Activated CD4-positive, alpha-beta T cell treated with anti-CD3 and anti-CD28 coated beads, Interleukin-2, amount 10 ng/mL, durations not matched to agents 7 days and 5 days (primary cell): ENCODE data around the gene PTMS. TPM values are rescaled to one million over a fixed set of nuclear protein-coding genes. Genes with fewer than 3 reads are reported as not detected.

Experiments
- CTCF ChIA-PET: fragments of 350-600 bp; sonication (Branson Sonifier 250); formaldehyde crosslinking; loops from one replicate; lab custom pipeline; 2021; ENCODE audit warnings: antibody characterized with exemption; lab: Charles Lee
- POLR2A ChIA-PET: fragments of 350-600 bp; sonication (Branson Sonifier 250); formaldehyde crosslinking; loops from one replicate; lab custom pipeline; 2021; ENCODE audit warnings: antibody characterized with exemption; lab: Charles Lee
- DNase-seq: peaks from one replicate; pipeline ENCODE4 v3.0.0-alpha.2; 2020
- H3K27ac Mint-ChIP-seq: one replicate; pipeline ENCODE4 v1.8.0; 2021; ENCODE audit warnings: mild to moderate bottlenecking, moderate library complexity, mixed read lengths
- H3K27me3 Mint-ChIP-seq: one replicate; pipeline ENCODE4 v1.8.0; 2021; ENCODE audit warnings: mixed read lengths
- H3K36me3 Mint-ChIP-seq: one replicate; pipeline ENCODE4 v1.8.0; 2021; ENCODE audit warnings: low read depth, mixed read lengths
- H3K4me1 Mint-ChIP-seq: one replicate; pipeline ENCODE4 v1.8.0; 2021; ENCODE audit warnings: mixed read lengths
- H3K4me3 Mint-ChIP-seq: one replicate; pipeline ENCODE4 v1.8.0; 2021; ENCODE audit warnings: mild to moderate bottlenecking, moderate library complexity, mixed read lengths
- H3K9me3 Mint-ChIP-seq: one replicate; pipeline ENCODE4 v1.8.0; 2021; ENCODE audit warnings: mixed read lengths
- total RNA-seq, 2 experiments: library from RNA; stranded (reverse); gene quantifications; one replicate each; pipeline ENCODE4 v1.2.3, GENCODE V29; 2021

The PTMS gene
- total RNA-seq, 2 experiments from 2014 or later: 16.4 to 25.6 TPM

DNA sequence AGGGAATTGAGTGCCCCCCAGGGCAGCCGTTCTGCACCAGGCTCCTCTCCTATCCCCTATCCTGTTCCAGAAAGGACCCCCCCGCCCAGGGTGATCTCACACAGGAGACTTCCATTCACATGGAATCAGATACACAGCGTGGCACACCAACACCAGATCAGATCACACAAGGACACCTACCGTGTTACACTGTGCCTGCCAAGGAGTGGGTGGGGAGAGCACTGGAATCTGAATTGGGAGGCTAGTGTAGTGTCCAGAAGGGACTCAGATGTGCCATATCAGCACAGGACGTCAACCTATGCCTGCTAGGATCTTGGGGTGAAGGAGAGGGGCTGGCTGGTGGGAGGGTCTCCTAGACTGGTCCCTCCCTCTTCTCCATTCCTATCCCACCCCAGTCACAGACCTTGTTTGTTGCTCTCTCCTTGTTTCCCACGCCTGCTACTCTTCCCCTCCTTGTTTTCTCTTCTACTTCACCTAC is 2.3 kb downstream of the PTMS start:
- ChIA-PET POLR2A (no interaction called here), CTCF (interaction anchor here (1.9 to 8.8 kb wide), 3 partner anchors 9 to 16 kb away, joined by 5 to 120 read pairs (median 77); partner anchors contain the start of gene MLF2)
- Mint-ChIP-seq H3K27me3 (peaks cover 40% of the 10 kb centered on the region), H3K9me3 (no peaks in the 10 kb centered on the region), H3K4me3 (no peak overlapping the region), H3K36me3 (peaks cover 3% of the 10 kb centered on the region), H3K27ac (no peak overlapping the region), H3K4me1 (peaks cover 65% of the 10 kb centered on the region)
- DNase-seq: no peak

DNA sequence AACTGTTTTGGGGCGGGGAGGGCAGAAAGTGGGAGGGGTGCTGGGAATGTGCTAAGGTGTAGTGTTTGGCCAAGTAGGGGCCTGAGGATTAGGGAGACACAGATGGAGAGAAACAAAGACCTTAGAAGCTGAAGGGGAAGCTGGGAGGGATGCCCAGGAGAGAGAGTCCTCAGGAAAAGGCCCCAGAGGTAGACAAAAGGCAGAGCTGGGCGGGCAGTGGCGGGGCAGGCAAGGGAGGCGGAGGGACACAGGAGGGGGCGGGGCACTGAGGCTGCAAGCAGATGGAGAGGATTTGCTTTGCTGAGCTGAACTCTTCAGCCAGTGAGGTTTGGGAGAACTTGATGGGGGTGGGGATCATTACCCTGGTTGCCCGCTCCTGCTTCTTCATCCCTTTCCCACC is 2.8 kb downstream of the PTMS start:
- no peak overlapping the region for H3K4me3 Mint-ChIP-seq
- DNase-seq: no peak
- peaks cover 67% of the 10 kb centered on the region for H3K4me1 Mint-ChIP-seq
- peaks cover 37% of the 10 kb centered on the region for H3K27me3 Mint-ChIP-seq
- CTCF ChIA-PET: interaction anchor here (0.5 to 8.8 kb wide), 7 partner anchors 9 to 153 kb away, joined by 3 to 120 read pairs (median 3); partner anchors contain the start of genes CD4 and MLF2
- no peak overlapping the region for H3K27ac Mint-ChIP-seq
- H3K9me3 Mint-ChIP-seq: no peaks in the 10 kb centered on the region
- POLR2A ChIA-PET: no interaction called here
- peaks cover 3% of the 10 kb centered on the region for H3K36me3 Mint-ChIP-seq

DNA sequence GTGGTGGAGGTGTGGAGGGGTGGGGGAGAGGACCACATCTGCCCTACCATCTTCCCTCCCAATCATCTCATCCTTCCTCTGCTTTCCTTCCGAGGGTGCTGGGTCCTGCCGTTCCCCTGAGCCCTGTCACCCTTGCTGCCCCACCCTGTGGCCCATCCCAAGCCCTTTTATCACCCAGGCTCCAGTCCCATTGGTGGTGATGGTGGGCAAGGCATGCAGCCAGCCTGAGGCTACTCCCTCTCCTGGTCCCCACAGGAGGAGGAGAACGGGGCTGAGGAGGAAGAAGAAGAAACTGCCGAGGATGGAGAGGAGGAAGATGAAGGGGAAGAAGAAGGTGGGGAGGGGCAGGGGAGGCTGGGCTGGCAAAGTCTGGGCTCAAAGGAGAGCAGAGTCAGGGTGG is 3.5 kb downstream of the PTMS start:
- Mint-ChIP-seq H3K4me1 (peaks cover 67% of the 10 kb centered on the region), H3K27me3 (peaks cover 34% of the 10 kb centered on the region), H3K27ac (no peak overlapping the region), H3K4me3 (no peak overlapping the region), H3K36me3 (peaks cover 3% of the 10 kb centered on the region), H3K9me3 (no peaks in the 10 kb centered on the region)
- no peak for DNase-seq
- CTCF ChIA-PET: interaction anchor here (0.5 to 8.8 kb wide), 10 partner anchors 10 to 180 kb away, joined by 3 to 120 read pairs (median 4); partner anchors contain the start of genes CD4 and MLF2
- POLR2A ChIA-PET: no interaction called here

- Mint-ChIP-seq H3K27ac (no peak overlapping the region), H3K9me3 (no peaks in the 10 kb centered on the region), H3K27me3 (peaks cover 32% of the 10 kb centered on the region), H3K4me3 (no peak overlapping the region), H3K4me1 (peaks cover 69% of the 10 kb centered on the region), H3K36me3 (peaks cover 2% of the 10 kb centered on the region)
- ChIA-PET CTCF (interaction anchor here (1.1 to 8.8 kb wide), 5 partner anchors 11 to 92 kb away, joined by 3 to 120 read pairs (median 7); partner anchors contain the start of genes CD4 and MLF2), POLR2A (no interaction called here)
- DNase-seq: no peak
These were observed 3.9 kb downstream of the PTMS start for GRCh38 chr12:6770094-6770493.

DNA sequence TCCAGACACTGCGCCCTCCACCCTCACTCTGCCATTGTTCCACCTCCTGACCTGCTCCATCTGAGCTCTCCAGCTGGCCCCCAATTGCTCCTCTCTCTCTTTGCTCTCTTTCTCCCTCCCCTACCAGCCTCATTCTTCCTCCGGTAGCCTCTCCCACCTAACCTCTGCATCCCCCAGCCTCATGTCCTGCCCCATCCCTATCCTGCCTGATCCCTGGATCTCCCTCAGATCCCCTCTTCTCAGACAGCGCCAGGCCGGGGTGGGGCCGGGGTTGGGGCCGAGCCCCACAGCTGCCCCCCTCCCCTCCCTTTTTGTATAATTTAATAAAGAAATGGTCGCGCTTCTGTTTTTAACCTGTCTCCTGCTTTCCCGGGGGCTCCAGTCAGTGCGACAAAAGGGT is 4.4 kb downstream of the PTMS start:
- H3K4me3 Mint-ChIP-seq: no peak overlapping the region
- POLR2A ChIA-PET: interaction anchor here (0.7 kb wide), 1 partner anchor 9 kb away, joined by 7 read pairs; no protein-coding TSS in a partner anchor
- CTCF ChIA-PET: interaction anchor here (0.8 to 8.8 kb wide), 8 partner anchors 10 to 58 kb away, joined by 3 to 77 read pairs (median 4); partner anchors contain the start of genes CD4, COPS7A and MLF2

GRCh38 chr12:6771091-6771495 is 4.9 kb downstream of the PTMS start:
- H3K36me3 Mint-ChIP-seq: peaks cover under 1% of the 10 kb centered on the region
- no peaks in the 10 kb centered on the region for H3K9me3 Mint-ChIP-seq
- CTCF ChIA-PET: interaction anchor here (0.8 to 8.8 kb wide), 9 partner anchors 9 to 58 kb away, joined by 3 to 77 read pairs (median 5); partner anchors contain the start of genes CD4, COPS7A and MLF2
- H3K27me3 Mint-ChIP-seq: peaks cover 23% of the 10 kb centered on the region
- H3K4me3 Mint-ChIP-seq: no peak overlapping the region
- POLR2A ChIA-PET: interaction anchor here (0.7 kb wide), 1 partner anchor 9 kb away, joined by 7 read pairs; no protein-coding TSS in a partner anchor
- no peak overlapping the region for H3K27ac Mint-ChIP-seq
- no peak for DNase-seq
- H3K4me1 Mint-ChIP-seq: peaks cover 68% of the 10 kb centered on the region

More for the DNA sequence above, 4.4 kb downstream of the PTMS start:
- DNase-seq: no peak
- Mint-ChIP-seq H3K36me3 (no peaks in the 10 kb centered on the region), H3K27ac (no peak overlapping the region), H3K27me3 (peaks cover 27% of the 10 kb centered on the region), H3K4me1 (peaks cover 69% of the 10 kb centered on the region), H3K9me3 (no peaks in the 10 kb centered on the region)

DNA sequence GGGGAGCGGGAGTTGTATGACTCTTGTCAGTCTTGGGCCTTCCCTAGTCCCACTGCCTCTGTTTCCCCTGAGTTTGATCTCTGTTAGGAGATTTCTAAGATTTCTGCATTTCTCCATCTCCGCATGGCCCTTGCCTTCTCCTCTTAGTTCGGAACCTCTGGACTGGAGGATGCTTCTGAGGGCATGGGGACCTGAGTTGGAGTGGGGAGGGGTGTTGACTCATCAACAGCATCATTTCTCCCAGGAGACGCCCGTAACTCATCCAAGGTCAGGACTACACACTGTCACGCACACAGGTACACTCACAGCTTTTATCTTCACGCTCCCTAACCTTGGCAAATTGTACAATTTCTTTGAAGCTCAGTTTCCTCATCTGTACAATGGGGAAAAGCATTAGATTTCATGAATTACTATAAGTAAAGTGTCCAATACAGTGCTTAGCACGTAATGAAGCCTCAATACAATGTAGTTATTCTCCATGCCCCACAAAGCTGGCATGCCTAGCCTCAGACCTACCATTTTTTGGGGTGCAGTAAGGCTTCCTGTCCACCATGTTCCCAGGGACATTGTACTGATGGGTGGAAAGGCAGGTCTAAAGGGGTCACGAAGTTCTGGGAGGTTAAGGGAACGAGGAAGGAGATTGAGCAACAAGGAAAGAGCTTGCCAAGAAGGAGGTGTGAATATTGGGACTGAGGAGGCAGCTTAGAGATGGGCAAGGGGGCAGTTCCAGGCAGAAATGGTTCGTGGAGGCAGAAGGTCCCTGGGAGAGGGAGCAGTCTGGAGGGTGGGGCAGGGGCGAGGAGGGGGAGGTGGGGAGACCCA is 5.6 kb downstream of the PTMS start:
- Mint-ChIP-seq H3K36me3 (peaks cover 2% of the 10 kb centered on the region), H3K9me3 (no peaks in the 10 kb centered on the region), H3K4me3 (peak overlapping the region; percentile 56), H3K27ac (peak overlapping the region; percentile 80), H3K27me3 (peaks cover 24% of the 10 kb centered on the region), H3K4me1 (peaks cover 70% of the 10 kb centered on the region)
- ChIA-PET POLR2A (interaction anchor here (0.6 kb wide), 1 partner anchor 234 kb away, joined by 3 read pairs; no protein-coding TSS in a partner anchor), CTCF (interaction anchor here (0.6 to 8.8 kb wide), 9 partner anchors 8 to 176 kb away, joined by 3 to 77 read pairs (median 5); partner anchors contain the start of genes CD4 and MLF2)
- DNase-seq: no peak

DNA sequence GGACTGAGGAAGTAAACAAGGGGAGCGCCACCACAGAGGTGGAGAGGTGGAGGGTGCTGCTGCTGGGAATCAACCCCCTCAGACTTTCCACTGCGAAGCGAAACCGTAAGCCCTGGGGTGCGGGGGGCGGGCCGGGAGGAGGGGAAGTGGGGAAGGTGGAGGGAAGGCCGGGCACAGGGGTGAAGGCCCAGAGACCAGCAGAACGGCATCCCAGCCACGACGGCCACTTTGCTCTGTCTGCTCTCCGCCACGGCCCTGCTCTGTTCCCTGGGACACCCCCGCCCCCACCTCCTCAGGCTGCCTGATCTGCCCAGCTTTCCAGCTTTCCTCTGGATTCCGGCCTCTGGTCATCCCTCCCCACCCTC is 6.2 kb downstream of the PTMS start, which contains the start of gene LAG3:
Gene LAG3 (plus strand): TSS at position 190 of the 365 bp plus-strand sequence. CDS start 333 bp downstream, outside the sequence.
- peaks cover 20% of the 10 kb centered on the region for H3K27me3 Mint-ChIP-seq
- peak within 1 kb of the TSS; percentile 72 for H3K4me3 Mint-ChIP-seq
- peaks cover 2% of the 10 kb centered on the region for H3K36me3 Mint-ChIP-seq
- peak within 1 kb of the TSS; percentile 80 for H3K27ac Mint-ChIP-seq
- peaks cover 66% of the 10 kb centered on the region for H3K4me1 Mint-ChIP-seq
- ChIA-PET POLR2A (no interaction called here), CTCF (interaction anchor here (1.0 to 8.8 kb wide), 4 partner anchors 8 to 20 kb away, joined by 3 to 77 read pairs (median 6); partner anchors contain the start of gene MLF2)
- peak; percentile 50 for DNase-seq
- no peaks in the 10 kb centered on the region for H3K9me3 Mint-ChIP-seq

DNA sequence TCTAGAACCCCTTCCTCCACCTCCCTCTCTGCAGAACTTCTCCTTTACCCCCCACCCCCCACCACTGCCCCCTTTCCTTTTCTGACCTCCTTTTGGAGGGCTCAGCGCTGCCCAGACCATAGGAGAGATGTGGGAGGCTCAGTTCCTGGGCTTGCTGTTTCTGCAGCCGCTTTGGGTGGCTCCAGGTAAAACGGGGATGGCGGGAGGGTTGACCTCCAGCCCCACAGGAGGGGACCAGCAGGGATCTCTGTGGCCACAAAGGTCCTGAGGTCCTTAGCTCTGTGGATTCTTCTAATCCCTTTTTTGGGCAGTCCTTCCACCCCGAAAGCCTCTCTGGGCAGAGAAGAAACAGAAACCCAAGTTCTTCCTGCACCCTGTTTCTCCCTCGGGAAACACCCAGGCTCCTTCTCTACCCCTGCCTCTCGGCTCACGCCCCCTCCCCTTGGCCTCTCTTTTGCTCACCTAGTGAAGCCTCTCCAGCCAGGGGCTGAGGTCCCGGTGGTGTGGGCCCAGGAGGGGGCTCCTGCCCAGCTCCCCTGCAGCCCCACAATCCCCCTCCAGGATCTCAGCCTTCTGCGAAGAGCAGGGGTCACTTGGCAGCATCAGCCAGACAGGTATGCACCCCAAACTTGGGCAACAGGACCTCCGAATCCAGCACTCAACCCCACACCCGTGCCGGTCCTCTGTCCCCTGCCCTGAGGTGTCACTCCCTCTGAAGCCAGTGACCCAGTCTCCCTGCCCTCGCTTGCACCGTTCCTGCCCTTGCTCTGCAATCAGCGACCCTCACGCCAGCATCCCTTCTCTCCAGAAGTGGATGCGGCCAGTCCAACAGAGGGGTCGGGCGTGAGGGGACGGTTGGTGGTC is 6.8 kb downstream of the PTMS start:
- H3K36me3 Mint-ChIP-seq: peaks cover 2% of the 10 kb centered on the region
- CTCF ChIA-PET: interaction anchor here (0.7 to 8.8 kb wide), 5 partner anchors 10 to 80 kb away, joined by 3 to 77 read pairs (median 5); partner anchors contain the start of gene MLF2
- peaks cover 15% of the 10 kb centered on the region for H3K27me3 Mint-ChIP-seq
- DNase-seq: no peak
- H3K4me3 Mint-ChIP-seq: peak overlapping the region; percentile 72
- POLR2A ChIA-PET: no interaction called here
- peaks cover 61% of the 10 kb centered on the region for H3K4me1 Mint-ChIP-seq
- no peaks in the 10 kb centered on the region for H3K9me3 Mint-ChIP-seq
- H3K27ac Mint-ChIP-seq: peak overlapping the region; percentile 80

DNA sequence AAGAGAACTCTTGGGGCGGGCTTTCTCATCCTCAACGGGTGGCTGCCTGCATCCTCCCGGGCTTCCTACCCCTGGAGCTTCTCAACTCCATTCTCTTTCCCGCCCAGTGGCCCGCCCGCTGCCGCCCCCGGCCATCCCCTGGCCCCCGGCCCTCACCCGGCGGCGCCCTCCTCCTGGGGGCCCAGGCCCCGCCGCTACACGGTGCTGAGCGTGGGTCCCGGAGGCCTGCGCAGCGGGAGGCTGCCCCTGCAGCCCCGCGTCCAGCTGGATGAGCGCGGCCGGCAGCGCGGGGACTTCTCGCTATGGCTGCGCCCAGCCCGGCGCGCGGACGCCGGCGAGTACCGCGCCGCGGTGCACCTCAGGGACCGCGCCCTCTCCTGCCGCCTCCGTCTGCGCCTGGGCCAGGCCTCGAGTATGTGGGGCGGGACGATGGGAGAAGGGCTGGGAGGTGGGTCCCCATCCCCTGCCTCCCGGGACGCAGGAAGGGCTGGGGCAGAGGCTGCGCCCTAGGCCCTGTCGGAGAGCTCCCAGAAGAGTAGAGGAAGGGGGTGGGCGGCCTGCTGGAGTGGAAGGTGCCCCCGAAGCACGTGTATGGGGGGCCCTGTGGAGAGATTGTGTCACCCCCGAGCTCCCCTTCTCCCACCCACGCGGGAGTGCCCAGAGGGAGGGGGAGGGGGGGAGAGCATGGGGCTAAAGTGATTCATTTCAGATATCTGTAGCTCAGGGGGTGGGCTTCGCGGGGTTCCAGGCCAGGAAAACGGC is 7.6 kb downstream of the PTMS start:
- peaks cover 8% of the 10 kb centered on the region for H3K27me3 Mint-ChIP-seq
- H3K36me3 Mint-ChIP-seq: peaks cover 2% of the 10 kb centered on the region
- POLR2A ChIA-PET: no interaction called here
- H3K27ac Mint-ChIP-seq: peak overlapping the region; percentile 80
- no peak for DNase-seq
- CTCF ChIA-PET: interaction anchor here (1.1 to 14.2 kb wide), 6 partner anchors 6 to 79 kb away, joined by 3 to 120 read pairs (median 7); partner anchors contain the start of genes MLF2 and PTMS
- no peaks in the 10 kb centered on the region for H3K9me3 Mint-ChIP-seq
- H3K4me3 Mint-ChIP-seq: peak overlapping the region; percentile 72
- peaks cover 61% of the 10 kb centered on the region for H3K4me1 Mint-ChIP-seq

DNA sequence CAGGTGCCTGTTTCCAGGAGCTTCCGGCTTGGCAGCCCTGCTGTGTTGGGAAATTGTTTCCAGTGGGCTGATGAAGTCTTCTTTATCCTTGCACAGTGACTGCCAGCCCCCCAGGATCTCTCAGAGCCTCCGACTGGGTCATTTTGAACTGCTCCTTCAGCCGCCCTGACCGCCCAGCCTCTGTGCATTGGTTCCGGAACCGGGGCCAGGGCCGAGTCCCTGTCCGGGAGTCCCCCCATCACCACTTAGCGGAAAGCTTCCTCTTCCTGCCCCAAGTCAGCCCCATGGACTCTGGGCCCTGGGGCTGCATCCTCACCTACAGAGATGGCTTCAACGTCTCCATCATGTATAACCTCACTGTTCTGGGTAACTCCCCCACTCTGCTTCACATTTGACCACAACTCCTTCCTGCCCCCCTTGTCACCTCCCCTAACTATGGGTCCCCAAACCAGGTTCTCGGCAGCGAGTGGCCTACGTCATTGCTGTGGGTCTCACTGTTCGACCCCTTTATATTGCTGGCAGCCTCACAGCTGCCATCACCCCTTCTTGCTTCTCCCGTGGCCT is 8.4 kb downstream of the PTMS start:
- Mint-ChIP-seq H3K36me3 (peaks cover 2% of the 10 kb centered on the region), H3K9me3 (no peaks in the 10 kb centered on the region), H3K4me3 (peak overlapping the region; percentile 50), H3K4me1 (peaks cover 66% of the 10 kb centered on the region), H3K27ac (peak overlapping the region; percentile 65), H3K27me3 (peaks cover 5% of the 10 kb centered on the region)
- CTCF ChIA-PET: interaction anchor here (1.1 to 14.2 kb wide), 7 partner anchors 7 to 78 kb away, joined by 3 to 120 read pairs (median 5); partner anchors contain the start of genes MLF2 and PTMS
- POLR2A ChIA-PET: no interaction called here
- no peak for DNase-seq
